HT1080 (cell line): ENCODE data around the gene COL20A1. TPM values are rescaled to one million over a fixed set of nuclear protein-coding genes. Genes with fewer than 3 reads are reported as not detected.

Experiments
- DNase-seq: peaks from one replicate; pipeline ENCODE4 v3.0.0-alpha.2; 2015; ENCODE audit warnings: low read depth
- total RNA-seq: library from RNA; depleted of rRNA; stranded (reverse); fragments of >200 nt; shearing (Covaris generic); gene quantifications from 2 replicates; pipeline ENCODE4 v1.2.3, GENCODE V29; 2014

The COL20A1 gene
- total RNA-seq, 1 experiment from 2014 or later: not detected

GRCh38 chr20:63360850-63361518 lies 68.0 kb downstream of the COL20A1 start, which contains the start of gene CHRNA4:
TSS of gene CHRNA4 (minus strand) at chr20:63361349. CDS start at chr20:63361165, 184 bp downstream.
- no peak for DNase-seq

DNA sequence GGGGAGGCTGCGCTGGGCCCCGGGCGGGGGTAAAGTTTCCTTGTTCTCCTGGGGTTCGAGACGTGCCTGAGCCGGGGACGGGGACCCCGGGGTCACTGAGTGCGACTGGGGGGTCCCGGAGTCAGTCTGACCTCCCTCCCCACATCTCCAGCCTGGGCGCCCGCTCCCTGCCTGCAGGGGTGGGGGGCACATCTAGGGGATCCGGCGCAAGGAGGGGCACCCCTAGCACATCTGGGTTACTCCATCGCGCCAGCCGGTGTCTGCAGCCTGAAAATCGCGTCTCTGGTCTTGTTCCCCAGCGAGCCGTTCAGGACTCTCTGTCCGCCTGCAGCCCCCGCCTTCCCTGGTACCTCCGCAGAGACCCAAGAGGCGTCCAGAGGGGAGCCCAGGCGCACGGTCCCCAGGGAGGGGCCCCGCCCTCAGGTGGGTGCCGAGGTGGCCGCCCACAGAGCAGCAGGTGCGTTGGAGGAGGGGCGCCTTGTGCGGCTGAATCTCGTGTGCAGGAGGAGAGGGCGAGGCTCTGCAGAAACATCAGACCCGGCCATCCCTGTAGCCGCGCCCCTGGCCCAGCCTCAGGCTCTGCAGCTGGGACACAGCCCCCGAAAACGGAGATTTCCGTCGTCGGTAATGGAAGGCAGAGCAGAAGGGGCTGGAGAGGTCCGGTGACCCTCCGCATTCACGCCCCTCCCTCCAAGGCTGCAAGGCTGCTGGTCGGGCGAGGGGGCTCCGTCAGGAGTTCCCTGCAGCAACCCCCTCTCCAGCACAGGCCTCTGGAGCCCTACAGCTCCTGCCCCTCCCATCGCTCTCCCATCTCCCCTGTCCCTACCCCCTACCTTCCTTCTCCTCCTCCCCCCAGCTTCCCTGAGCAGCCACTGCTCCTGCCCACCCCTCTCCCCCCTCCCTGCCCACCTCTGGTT lies 68.8 kb downstream of the COL20A1 start:
- no peak for DNase-seq

DNA sequence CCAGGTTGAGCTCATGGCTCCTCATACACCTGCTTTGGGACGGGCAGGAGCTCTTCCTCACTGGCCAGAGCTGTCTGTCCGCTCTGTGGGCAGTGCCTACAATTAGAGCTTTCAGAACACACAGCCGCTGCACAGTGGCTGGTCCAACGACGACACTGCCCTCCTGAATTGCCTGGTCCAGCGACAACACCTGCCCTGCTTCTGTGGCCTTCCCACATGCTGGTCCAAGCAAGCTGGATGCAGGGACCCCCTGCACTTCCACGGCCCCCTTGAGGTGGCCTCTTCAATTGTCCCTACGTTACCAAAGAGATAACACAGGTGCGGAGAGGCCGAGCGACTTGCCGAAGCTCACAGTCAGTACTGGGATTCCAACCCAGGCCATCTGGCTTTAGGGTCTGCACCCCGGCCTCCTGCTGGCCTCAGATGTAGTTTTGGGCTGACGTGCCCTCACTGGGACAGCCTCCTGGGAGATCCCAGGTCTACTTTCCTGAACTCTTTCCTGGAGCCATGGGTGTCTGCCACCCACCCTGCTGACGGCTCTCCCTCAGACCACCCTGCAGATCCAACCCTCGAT lies 69.5 kb downstream of the COL20A1 start:
- no peak for DNase-seq

- DNase-seq: no peak
These were observed 70.3 kb downstream of the COL20A1 start for GRCh38 chr20:63363013-63363957.

- DNase-seq: no peak
These were observed 71.1 kb downstream of the COL20A1 start for GRCh38 chr20:63363981-63364561.

- no peak for DNase-seq
These were observed 72.0 kb downstream of the COL20A1 start for GRCh38 chr20:63364801-63365585.

- DNase-seq: no peak
These were observed 72.8 kb downstream of the COL20A1 start for GRCh38 chr20:63365601-63366389.

DNA sequence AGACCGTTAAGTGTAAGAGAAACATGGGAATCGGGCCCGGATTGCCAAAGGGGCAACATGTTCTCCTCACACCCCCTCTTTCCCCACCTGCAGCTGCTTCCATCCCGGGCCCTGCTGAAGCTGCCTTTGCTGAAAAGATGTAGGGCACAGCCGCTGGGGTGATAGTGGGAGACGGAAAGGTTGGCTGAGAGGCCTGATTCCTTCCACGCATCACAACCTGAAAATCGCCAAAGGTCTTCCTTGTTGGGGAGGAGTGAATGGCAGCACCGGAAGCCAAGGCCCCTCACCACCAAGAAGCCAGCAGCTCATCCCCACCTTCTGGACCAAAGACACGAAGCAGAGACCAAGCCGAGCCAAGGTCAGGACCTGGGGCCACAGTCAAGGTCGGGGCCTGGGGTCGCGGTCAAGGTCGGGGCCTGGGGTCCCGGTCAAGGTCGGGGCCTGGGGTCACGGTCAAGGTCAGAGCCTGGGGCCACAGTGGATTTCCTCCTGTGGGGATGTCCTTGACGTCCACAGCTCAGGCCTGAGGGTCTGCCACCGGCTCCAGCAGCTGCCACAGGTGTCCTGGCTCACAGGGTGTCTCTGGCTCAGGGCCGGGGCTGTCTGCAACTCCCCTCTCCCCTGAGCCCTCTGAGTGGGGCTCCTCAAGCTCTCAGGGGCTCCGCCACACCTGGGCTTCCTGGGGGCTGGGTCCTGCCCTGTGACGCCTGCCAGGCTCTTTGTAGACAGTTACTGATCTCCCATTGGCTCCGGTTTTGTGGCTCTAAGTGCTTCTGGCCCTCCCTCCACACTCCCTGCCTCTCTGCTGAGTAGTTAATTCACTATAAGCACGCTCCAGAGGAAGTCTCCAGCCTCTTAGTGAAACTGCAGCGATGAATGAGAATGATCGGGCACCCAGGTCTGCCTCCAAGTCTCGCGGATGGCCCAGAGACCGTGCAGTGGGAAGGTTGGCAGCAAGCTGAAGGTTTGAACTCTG lies 73.7 kb downstream of the COL20A1 start:
- no peak for DNase-seq

DNA sequence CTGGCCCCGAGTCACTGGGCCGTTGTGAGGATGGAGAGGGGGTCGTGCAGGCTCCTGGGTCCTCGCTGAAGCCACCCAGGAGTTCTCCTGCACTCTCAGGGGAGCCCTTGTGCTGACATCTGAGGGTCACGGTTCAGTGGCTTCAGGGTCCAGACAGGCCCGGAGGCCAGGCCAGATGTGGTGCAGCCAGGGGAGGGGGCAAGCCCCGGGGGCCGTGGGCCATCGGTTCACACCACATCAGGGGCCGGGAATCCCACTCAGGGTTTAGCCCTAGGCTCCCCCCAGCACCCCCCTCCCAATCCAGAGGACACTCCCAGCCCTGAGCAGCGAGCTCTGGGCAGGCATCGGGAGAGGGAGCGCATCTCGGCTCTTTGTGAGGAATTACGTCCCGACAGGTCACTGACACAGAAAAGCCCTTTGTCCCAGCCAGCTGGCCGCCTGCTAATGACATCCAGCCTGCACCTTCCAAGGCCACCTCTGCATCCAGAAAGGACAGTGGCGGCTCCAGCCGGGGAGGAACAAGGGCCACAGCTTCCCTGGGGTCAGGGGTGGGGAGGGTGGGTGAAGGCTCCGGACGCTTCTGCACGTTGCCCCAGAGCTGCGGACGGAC lies 74.6 kb downstream of the COL20A1 start:
- DNase-seq: no peak

DNA sequence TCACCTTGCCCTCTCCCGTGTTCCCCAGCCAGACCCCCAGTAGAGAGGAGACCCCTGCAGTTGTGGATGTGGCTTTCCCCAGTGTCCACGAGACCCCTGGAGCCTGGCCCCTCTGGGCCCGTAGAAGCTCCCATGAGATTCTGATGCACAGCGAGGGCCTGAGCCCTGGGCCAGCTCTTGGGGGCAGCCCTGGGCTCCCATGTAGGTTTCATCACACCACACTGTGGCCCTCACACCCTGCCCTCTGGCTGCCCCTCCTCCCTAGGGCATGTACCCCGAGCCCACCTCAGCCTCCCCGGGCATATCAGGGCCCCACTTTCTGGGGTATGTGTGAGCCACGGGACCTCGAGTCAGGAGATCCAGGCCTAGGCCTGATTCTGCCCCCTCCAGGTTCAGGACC lies 75.2 kb downstream of the COL20A1 start:
- DNase-seq: no peak

DNA sequence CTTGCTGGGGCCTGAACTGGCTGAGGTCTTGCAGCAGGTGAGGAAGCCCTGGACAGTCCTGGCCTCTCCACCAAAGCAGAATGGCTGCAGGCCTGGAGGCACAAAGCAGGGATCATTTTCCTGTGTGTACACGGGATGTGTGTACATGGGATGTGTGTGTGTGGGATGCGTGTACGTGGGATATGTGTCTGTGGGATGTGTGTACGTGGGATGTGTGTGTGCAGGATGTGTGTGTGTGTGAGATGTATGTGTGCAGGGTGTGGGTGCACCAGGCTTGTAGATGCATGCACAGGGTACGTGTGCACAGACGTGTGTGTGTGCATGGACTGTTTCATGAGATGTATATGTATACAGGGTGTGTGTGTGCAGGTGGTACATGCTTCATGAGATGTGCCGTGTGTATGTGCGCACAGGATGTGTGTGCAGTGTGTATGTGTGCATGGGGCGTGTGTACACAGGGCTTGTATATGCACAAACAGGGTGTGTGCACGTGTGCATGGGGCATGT lies 76.1 kb downstream of the COL20A1 start:
- no peak for DNase-seq

DNA sequence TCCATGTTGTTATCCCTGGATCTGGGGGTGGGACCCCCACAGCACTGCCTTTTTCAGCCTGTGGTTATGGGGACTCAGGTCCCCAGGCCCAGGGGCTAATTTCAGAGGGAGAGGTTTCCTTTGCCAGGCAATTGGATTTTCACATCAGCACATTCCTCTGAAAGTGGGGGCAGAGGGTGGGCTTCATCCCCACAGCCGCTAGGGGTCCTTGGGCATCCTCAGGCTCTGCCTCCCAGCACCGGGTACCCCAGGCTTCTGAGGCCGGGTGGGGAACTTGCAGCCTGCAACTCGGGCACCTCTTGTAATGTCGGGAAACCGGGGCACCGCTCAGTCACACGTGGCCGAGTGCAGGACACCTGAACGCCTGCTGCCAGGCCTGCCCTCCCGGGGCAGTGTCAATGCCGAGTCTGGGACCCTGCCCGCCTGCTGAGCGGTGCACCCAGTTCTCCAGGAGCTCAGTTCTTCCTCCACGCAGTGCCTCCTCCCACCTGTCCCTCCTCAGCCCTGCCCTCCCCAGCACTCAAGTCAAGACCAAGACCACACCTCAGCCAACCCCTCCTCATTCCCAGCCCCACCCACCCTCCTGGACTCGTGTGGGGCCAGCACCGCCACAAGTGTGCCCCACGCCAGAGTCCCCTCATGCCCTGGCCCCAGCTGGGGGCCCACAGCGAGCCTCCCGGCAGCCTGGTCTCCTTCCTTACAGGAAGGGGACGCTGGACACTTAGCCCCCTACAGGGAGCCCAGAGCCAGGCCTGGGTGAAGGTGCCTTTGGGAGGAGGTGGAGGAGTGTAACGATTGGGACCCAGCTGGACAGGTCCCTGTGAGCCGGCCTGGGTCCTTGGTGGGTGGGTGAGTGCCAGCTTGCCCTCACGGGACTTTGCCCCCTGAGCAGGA lies 77.0 kb downstream of the COL20A1 start:
- no peak for DNase-seq

DNA sequence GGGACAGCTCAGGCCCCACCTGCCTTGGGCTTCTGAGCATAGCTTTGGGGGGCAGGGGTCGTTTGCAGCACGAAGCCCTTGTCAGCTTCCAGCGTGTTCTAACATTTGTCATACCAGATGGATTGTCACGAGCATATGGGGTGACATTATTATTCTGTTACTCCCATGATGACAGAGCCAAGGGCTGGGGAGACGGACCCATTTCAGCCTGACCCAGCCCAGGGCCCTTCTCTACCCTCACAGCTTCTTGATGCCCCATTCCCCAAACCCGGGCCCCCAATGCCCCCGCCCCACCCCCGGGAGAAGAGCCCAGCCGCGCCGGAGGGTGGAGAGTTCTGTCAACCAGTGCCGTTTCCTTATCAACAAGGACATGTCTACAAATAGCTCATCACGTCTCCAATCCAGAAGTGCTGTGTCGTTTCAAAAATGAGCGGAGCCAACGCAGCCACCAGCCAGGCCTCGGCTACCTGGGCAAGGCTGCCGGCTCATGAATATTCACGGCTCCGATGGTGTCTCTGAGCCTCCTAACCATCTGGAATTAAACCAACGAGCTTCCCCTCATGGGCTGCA lies 77.7 kb downstream of the COL20A1 start:
- no peak for DNase-seq

GRCh38 chr20:63371291-63371865 lies 78.4 kb downstream of the COL20A1 start:
- DNase-seq: no peak
